Gastroesophageal sphincter (tissue), 3 donors: ENCODE data around the gene GABRA1.

ENCODE experiments used
- CTCF ChIP-seq, 4 experiments: fragments of 200-600 bp in 2 of 4; fragments of 450-650 bp in 2 of 4; sonication (generic) in 1 of 4; IDR thresholded peaks; one replicate each; pipeline ENCODE4 v1.5.1; 2017 to 2019; ENCODE audit warnings: antibody characterized with exemption in 4 of 4, mild to moderate bottlenecking in 2 of 4, moderate library complexity in 2 of 4
- EP300 ChIP-seq: sonication (generic); formaldehyde crosslinking; IDR thresholded peaks from one replicate; pipeline ENCODE4 v1.6.1; 2017; ENCODE audit warnings: antibody characterized with exemption, mild to moderate bottlenecking
- POLR2AphosphoS5 ChIP-seq: sonication (generic); formaldehyde crosslinking; IDR thresholded peaks from one replicate; pipeline ENCODE4 v1.6.1; 2017; ENCODE audit warnings: antibody characterized with exemption

- TF ChIP-seq CTCF (IDR thresholded peaks at IDR 0.05) (no peak), EP300 (no peak), POLR2AphosphoS5 (no peak)
Observed at GRCh38 chr5:161799316-161799715, 48.6 kb upstream of the GABRA1 start.
